ENCODE data around the gene CLCA2.

DNA sequence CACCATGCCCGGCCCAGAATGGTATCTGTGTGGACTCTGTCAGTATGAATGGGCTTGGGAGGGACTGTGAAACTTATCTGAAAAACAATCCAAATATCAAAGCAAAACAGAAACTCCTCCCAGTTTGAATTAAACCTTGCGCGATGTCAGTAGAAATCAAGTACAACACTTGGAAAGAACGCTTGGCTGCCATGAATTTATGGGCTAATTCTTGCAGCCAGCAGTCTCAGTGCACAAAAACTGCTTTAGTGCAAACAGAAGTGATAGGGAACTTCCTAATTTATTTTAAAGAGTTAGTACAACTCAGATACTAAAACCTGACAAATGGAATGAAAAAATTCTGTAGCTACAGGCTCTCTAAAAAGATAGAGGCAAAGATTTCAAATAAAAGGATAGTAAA lies 53.3 kb downstream of the CLCA2 start:
- TF ChIP-seq, protein P1, sequence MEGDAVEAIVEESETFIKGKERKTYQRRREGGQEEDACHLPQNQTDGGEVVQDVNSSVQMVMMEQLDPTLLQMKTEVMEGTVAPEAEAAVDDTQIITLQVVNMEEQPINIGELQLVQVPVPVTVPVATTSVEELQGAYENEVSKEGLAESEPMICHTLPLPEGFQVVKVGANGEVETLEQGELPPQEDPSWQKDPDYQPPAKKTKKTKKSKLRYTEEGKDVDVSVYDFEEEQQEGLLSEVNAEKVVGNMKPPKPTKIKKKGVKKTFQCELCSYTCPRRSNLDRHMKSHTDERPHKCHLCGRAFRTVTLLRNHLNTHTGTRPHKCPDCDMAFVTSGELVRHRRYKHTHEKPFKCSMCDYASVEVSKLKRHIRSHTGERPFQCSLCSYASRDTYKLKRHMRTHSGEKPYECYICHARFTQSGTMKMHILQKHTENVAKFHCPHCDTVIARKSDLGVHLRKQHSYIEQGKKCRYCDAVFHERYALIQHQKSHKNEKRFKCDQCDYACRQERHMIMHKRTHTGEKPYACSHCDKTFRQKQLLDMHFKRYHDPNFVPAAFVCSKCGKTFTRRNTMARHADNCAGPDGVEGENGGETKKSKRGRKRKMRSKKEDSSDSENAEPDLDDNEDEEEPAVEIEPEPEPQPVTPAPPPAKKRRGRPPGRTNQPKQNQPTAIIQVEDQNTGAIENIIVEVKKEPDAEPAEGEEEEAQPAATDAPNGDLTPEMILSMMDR (IDR thresholded peaks at IDR 0.05), result no peak
- TF ChIP-seq POLR2A (IDR thresholded peaks at IDR 0.05), result no peak

Measured in suprapubic skin (tissue), 3 donors.